ENCODE data around the gene LPAR2. TPM values are rescaled to one million over a fixed set of nuclear protein-coding genes. Genes with fewer than 3 reads are reported as not detected.

LPAR2 gene
- total and polyA plus RNA-seq, 2 experiments from 2014 or later: 39.4 to 63.1 TPM

DNA sequence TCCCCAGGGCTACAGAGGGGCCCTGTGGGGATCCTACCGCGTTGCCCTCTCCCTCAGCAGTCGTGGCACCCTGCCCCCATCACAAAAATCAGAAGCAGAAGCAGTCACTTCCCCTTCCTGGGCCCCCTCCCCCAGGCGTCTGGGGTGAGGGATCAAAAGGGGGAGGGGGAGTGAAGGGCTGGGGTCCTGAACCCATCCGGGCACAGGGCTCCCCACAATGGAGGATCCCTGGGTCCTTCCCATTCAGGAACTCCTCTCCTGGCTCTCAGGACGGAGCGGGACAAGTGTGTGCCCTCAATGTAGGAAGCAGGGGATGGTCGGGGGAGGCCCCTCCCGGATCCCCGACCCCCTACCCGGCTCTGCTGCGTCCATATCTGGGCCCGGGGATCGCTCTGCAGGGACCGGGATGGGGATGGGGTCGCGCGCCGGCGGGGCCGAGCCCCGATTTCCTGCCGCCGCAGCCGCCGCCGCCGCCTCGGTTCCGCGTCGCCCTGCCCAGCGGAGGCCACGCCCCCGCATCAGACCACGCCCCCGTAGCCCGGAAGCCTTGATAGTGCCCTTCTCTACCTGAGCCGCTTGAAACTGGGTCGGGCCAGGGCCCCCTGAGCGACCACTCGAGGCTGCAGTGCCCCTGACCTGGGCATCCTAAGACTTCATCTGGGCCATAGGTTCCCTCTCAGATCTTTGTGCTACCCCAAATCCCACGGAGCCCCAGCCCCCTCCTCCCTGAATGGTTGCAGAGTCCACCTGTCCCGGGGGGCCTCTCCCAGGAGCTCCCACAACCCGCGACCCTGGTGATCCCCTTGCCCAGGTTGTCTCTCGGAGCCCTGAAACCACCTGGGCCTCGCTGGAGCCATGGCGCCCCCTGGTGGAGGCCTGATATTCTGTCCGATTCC is 15.4 kb upstream of the LPAR2 start, which contains the start of gene GMIP:
Gene GMIP, minus strand, starts transcription at position 500 of the 896 bp plus-strand sequence. Its CDS starts 128 bp downstream, at position 372.
- peaks cover 9% of the 10 kb centered on the region for H3K4me1 Mint-ChIP-seq
- H4K20me1 ChIP-seq (replicated peaks; ENCODE audit: insufficient read depth): no peaks in the 10 kb centered on the region; the same call in 1 of the 2 replicates
- H3K36me3 Mint-ChIP-seq (ENCODE audit: low read depth): peaks cover 36% of the 10 kb centered on the region
- peaks cover 17% of the 10 kb centered on the region for H3K27me3 Mint-ChIP-seq (ENCODE audit: insufficient read depth, low read depth, poor library complexity)
- peak within 1 kb of the TSS; percentile 94 for H3K27ac Mint-ChIP-seq
- H3K4me1 ChIP-seq (ENCODE audit: insufficient read depth): peaks cover 4% of the 10 kb centered on the region
- H3K9me2 ChIP-seq (ENCODE audit: insufficient read depth): no peaks in the 10 kb centered on the region
- H2AFZ ChIP-seq: peak within 1 kb of the TSS; percentile 96
- H3K9me3 Mint-ChIP-seq: no peaks in the 10 kb centered on the region; the same call in 2 of the 3 replicates
- H3K27me3 ChIP-seq (ENCODE audit: insufficient read depth): no peaks in the 10 kb centered on the region
- H3K36me3 ChIP-seq (ENCODE audit: insufficient read depth): peaks cover 9% of the 10 kb centered on the region; the same call in 1 of the 2 replicates
- no peaks in the 10 kb centered on the region for H3K79me2 ChIP-seq (replicated peaks; ENCODE audit: insufficient read depth)
- peak within 1 kb of the TSS; percentile 98 for H3K4me2 ChIP-seq
- H3F3A ChIP-seq (replicated peaks; ENCODE audit: low read depth): peaks cover 14% of the 10 kb centered on the region
- peak within 1 kb of the TSS; percentile 88 for H3K4me3 Mint-ChIP-seq
- no peak for TF ChIP-seq EZH2phosphoT487 (IDR thresholded peaks at IDR 0.05; ENCODE audit: unreplicated experiment)
- TF ChIP-seq, protein P1, sequence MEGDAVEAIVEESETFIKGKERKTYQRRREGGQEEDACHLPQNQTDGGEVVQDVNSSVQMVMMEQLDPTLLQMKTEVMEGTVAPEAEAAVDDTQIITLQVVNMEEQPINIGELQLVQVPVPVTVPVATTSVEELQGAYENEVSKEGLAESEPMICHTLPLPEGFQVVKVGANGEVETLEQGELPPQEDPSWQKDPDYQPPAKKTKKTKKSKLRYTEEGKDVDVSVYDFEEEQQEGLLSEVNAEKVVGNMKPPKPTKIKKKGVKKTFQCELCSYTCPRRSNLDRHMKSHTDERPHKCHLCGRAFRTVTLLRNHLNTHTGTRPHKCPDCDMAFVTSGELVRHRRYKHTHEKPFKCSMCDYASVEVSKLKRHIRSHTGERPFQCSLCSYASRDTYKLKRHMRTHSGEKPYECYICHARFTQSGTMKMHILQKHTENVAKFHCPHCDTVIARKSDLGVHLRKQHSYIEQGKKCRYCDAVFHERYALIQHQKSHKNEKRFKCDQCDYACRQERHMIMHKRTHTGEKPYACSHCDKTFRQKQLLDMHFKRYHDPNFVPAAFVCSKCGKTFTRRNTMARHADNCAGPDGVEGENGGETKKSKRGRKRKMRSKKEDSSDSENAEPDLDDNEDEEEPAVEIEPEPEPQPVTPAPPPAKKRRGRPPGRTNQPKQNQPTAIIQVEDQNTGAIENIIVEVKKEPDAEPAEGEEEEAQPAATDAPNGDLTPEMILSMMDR (conservative IDR thresholded peaks at IDR 0.05; ENCODE audit: low read depth in 2 of 2): peak; percentile 95 to 97
- TF ChIP-seq POLR2AphosphoS5 (IDR thresholded peaks at IDR 0.05; ENCODE audit: low read depth): peak; percentile 61
- H3K27ac ChIP-seq (ENCODE audit: low read depth): peak within 1 kb of the TSS; percentile 90; the same call in 1 of the 2 replicates
- ATAC-seq (peak; percentile 94), DNase-seq (ENCODE audit: low spot score) (peak; percentile 93)
- peak within 1 kb of the TSS; percentile 96 for H3K4me3 ChIP-seq

DNA sequence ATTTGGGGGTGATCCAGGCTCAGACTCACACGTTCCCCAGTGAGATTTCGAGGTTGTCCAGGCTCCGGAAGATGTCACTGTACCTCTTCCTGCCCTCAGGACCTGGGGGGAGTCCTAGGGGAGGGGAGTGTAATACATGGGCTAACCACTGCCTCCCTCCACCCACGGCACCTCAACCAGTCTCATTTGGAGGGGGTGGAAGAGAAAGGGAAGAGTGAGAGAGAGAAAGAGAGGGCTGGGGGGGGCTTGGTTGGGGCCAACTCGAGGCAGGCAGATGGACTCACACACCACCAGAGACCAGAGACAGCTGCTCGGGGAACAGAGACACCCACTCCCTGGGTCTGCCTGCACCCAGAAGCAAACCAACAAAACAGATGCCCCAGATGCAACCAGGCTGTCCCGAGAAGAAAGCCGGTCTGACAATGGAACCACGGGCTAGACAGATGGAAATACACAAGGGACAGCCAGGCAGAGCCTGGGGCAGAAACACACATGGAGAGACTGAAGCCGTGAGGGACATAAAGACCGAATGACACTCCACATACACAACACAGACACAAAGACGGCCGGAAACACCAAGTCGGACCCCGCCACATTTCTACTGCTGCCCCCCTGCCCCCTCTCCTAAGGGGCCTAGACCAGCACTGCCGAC is 14.6 kb upstream of the LPAR2 start:
- Mint-ChIP-seq H3K4me3 (peak overlapping the region; percentile 88), H3K9me3 (no peaks in the 10 kb centered on the region; the same call in 2 of the 3 replicates), H3K36me3 (ENCODE audit: low read depth) (peaks cover 29% of the 10 kb centered on the region), H3K27me3 (ENCODE audit: insufficient read depth, low read depth, poor library complexity) (peaks cover 17% of the 10 kb centered on the region), H3K27ac (peak overlapping the region; percentile 39), H3K4me1 (peaks cover 11% of the 10 kb centered on the region)
- DNase-seq (ENCODE audit: low spot score) (no peak), ATAC-seq (no peak)
- TF ChIP-seq ZNF114 (CRISPR knock-in tag; IDR thresholded peaks at IDR 0.05) (no peak), ZNF331 (CRISPR knock-in tag; IDR thresholded peaks at IDR 0.05; ENCODE audit: low read depth) (no peak), JUNB (IDR thresholded peaks at IDR 0.05; ENCODE audit: unreplicated experiment) (no peak), POLR2AphosphoS5 (IDR thresholded peaks at IDR 0.05; ENCODE audit: low read depth) (no peak), CREB1 (CRISPR knock-in tag; IDR thresholded peaks at IDR 0.05; ENCODE audit: low read depth) (no peak)
- TF ChIP-seq, protein P1 (conservative IDR thresholded peaks at IDR 0.05; ENCODE audit: low read depth in 2 of 2): no peak
- Histone ChIP-seq H2AFZ (peak overlapping the region; percentile 96), H3K9me2 (ENCODE audit: insufficient read depth) (no peaks in the 10 kb centered on the region), H3K4me3 (peak overlapping the region; percentile 96), H3K79me2 (replicated peaks; ENCODE audit: insufficient read depth) (no peaks in the 10 kb centered on the region), H4K20me1 (replicated peaks; ENCODE audit: insufficient read depth) (no peaks in the 10 kb centered on the region; the same call in 1 of the 2 replicates), H3F3A (replicated peaks; ENCODE audit: low read depth) (peaks cover 14% of the 10 kb centered on the region), H3K36me3 (ENCODE audit: insufficient read depth) (peaks cover 5% of the 10 kb centered on the region; the same call in 1 of the 2 replicates), H3K4me1 (ENCODE audit: insufficient read depth) (peaks cover 4% of the 10 kb centered on the region), H3K27me3 (ENCODE audit: insufficient read depth) (no peaks in the 10 kb centered on the region), H3K27ac (ENCODE audit: low read depth) (0 out of 2 replicates have a peak overlapping the region, but pooled peaks have one; percentile 50), H3K4me2 (peak overlapping the region; percentile 98)

All from GM23338 (cell line).